Keratinocyte (primary cell): ENCODE results near the gene A2M.

ENCODE experiments used
- CTCF ChIP-seq, 3 experiments: IDR thresholded peaks in 1 of 3; conservative IDR thresholded peaks in 1 of 3; optimal IDR thresholded peaks in 1 of 3; 2 replicates in 2 of 3; 3 replicates in 1 of 3; pipeline versions ENCODE3 to v1.5.1; 2011; ENCODE audit warnings: low read length in 3 of 3, mild to moderate bottlenecking in 3 of 3, moderate library complexity in 2 of 3, control low read depth in 1 of 3, inconsistent platforms in 1 of 3; ENCODE audit not compliant: insufficient read depth in 2 of 3; ENCODE audit errors: extremely low read depth in 1 of 3
- EZH2 ChIP-seq: IDR thresholded peaks from one replicate; pipeline ENCODE4 v1.6.1; 2012; ENCODE audit warnings: inconsistent platforms, mild to moderate bottlenecking, low read length, moderate library complexity

GRCh38 chr12:9043766-9044165 lies 72.0 kb downstream of the A2M start:
- TF ChIP-seq CTCF (optimal IDR thresholded peaks at IDR 0.05 in 1 of 3, IDR thresholded peaks at IDR 0.05 in 1 of 3, conservative IDR thresholded peaks at IDR 0.05 in 1 of 3; ENCODE audit: extremely low read depth in 1 of 3, insufficient read depth in 2 of 3, low read length in 3 of 3) (no peak), EZH2 (no peak)
